IgD-negative memory B cell (primary cell): ENCODE data around the gene RFX4. TPM values are rescaled to one million over a fixed set of nuclear protein-coding genes. Genes with fewer than 3 reads are reported as not detected.

Source experiments
- H3K27ac Mint-ChIP-seq, 3 donors: one replicate each; pipeline ENCODE4 v1.8.0; 2020 to 2022; ENCODE audit warnings: mild to moderate bottlenecking in 3 of 3, mixed read lengths in 3 of 3, moderate library complexity in 1 of 3
- H3K27me3 Mint-ChIP-seq: one replicate; pipeline ENCODE4 v1.8.0; 2021; ENCODE audit warnings: mixed read lengths
- H3K36me3 Mint-ChIP-seq: one replicate; pipeline ENCODE4 v1.8.0; 2020; ENCODE audit warnings: mild to moderate bottlenecking, mixed read lengths
- H3K4me1 Mint-ChIP-seq, 3 donors: one replicate each; pipeline ENCODE4 v1.8.0; 2020 to 2022; ENCODE audit warnings: mixed read lengths in 3 of 3, mild to moderate bottlenecking in 1 of 3
- H3K4me3 Mint-ChIP-seq, 4 donors: one replicate each; pipeline ENCODE4 v1.8.0; 2020 to 2022; ENCODE audit warnings: mild to moderate bottlenecking in 4 of 4, mixed read lengths in 4 of 4, moderate library complexity in 3 of 4
- H3K9me3 Mint-ChIP-seq, 3 donors: one replicate each; pipeline ENCODE4 v1.8.0; 2020 to 2021; ENCODE audit warnings: mixed read lengths in 3 of 3, mild to moderate bottlenecking in 1 of 3
- polyA plus RNA-seq: library from polyadenylated mRNA; unstranded; fragments of 300-500 nt; fragmentation: Illumina TruSeq; gene quantifications from one replicate; pipeline ENCODE4 v1.2.3, GENCODE V29; 2021

The RFX4 gene
- polyA plus RNA-seq: not detected

DNA sequence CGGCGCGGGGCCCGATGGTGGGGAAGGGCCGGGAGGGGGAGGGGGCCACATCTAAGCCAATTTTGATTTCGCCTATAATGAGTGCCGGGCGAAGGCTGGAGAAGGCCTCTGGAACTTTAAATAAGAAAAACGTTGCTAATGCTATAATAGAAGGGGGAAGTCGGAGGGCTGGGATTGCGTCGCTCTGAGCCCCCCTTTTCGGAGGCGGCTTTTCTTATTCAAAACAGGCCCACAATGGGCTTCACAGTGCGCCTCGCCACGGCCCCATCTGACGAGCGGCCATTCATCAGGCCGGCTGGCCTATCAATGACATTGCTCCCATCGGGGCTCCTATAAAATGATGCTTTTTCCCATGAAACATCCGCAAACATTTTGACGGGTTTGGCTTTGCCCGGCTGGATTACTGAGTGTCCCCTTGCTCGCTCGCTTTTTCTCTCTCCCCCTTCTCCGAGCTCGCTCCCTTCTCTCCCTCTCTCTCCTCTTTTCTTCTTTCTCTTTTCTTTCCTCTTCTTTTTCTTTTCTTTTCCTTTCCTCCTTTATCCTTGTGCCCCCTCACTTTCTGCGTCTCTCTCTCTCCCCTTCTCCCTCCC lies at the start of gene RFX4:
TSS of gene RFX4 (plus strand) at position 364 of the 590 bp plus-strand sequence. CDS start 317 bp downstream, outside the sequence.
- peak within 1 kb of the TSS in 1 of 3 donors; percentile 27 for H3K27ac Mint-ChIP-seq
- H3K36me3 Mint-ChIP-seq: no peaks in the 10 kb centered on the region
- H3K27me3 Mint-ChIP-seq: peaks cover 76% of the 10 kb centered on the region
- H3K4me3 Mint-ChIP-seq: peak within 1 kb of the TSS in 3 of 4 donors; percentile 39 to 91 (median 84)
- H3K4me1 Mint-ChIP-seq: peaks cover 9 to 16% (median 9%) of the 10 kb centered on the region in 3 donors
- H3K9me3 Mint-ChIP-seq: no peaks in the 10 kb centered on the region

DNA sequence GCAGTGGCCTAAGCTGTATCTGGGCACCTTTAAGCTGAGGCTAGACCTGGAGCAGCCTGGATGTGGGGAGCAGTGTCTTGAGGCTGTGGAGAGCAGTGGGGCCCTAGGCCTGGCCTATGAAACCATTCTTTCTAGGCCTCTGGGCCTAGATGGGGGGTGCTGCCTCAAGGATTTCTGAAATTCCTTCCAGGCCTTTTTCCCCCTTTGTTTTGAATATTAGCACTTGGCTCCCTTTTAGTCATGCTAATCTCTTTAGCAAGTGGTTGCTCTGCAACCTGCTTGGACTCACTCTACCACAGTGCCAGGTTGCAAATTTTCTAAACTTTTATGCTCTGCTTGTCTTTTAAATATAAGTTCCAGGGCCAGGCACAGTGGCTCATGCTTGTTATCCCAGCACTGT lies 41.6 kb upstream of the RFX4 start:
- no peak overlapping the region for H3K27ac Mint-ChIP-seq
- H3K27me3 Mint-ChIP-seq: peaks cover 9% of the 10 kb centered on the region
- no peaks in the 10 kb centered on the region for H3K4me1 Mint-ChIP-seq
- no peaks in the 10 kb centered on the region for H3K36me3 Mint-ChIP-seq
- no peak overlapping the region for H3K4me3 Mint-ChIP-seq
- H3K9me3 Mint-ChIP-seq: peaks cover 11 to 18% (median 12%) of the 10 kb centered on the region in 3 donors

DNA sequence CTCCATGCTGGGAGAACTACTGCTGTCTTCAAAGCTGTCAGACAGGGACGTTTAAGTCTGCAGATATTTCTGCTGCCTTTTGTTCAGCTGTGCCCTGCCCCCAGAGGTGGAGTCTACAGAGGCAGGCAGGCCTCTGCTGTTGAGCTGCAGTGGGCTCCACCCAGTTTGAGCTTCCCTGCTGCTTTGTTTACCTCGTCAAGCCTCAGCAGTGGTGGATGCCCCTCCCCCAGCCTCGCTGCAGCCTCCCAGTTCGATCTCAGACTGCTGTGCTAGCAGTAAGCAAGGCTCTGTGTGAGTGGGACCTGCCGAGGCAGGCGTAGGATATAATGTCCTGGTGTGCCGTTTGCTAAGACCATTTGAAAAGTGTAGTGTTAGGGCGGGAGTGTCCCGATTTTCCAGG lies 31.4 kb upstream of the RFX4 start:
- H3K4me3 Mint-ChIP-seq: no peak overlapping the region
- H3K27me3 Mint-ChIP-seq: peaks cover 14% of the 10 kb centered on the region
- H3K27ac Mint-ChIP-seq: no peak overlapping the region
- no peaks in the 10 kb centered on the region for H3K4me1 Mint-ChIP-seq
- no peaks in the 10 kb centered on the region for H3K36me3 Mint-ChIP-seq
- peaks cover 7 to 25% (median 13%) of the 10 kb centered on the region in 3 donors for H3K9me3 Mint-ChIP-seq

DNA sequence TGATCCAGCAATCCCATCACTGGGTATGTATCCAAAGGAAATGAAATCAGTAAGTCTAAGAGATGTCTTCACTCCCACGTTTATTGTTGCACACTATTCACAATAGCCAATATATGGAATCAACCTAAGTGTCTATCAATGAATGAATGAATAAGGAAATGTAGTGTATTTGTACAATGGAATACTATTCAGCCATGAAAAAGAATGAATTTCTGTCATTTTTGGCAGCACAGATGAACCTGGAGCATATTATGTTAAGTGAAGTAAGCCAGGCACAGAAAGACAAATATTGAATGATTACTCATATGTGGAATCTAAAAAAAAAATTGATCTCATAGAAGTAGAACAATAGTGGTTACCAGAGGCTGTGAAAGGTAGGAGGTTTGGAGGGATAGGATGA lies 30.6 kb upstream of the RFX4 start:
- H3K4me3 Mint-ChIP-seq: no peak overlapping the region
- peaks cover 7 to 22% (median 13%) of the 10 kb centered on the region in 3 donors for H3K9me3 Mint-ChIP-seq
- no peaks in the 10 kb centered on the region for H3K36me3 Mint-ChIP-seq
- peaks cover 14% of the 10 kb centered on the region for H3K27me3 Mint-ChIP-seq
- H3K27ac Mint-ChIP-seq: no peak overlapping the region
- H3K4me1 Mint-ChIP-seq: no peaks in the 10 kb centered on the region

- Mint-ChIP-seq H3K27me3 (peaks cover 24% of the 10 kb centered on the region), H3K4me1 (peaks cover 0 to 1% (median 0%) of the 10 kb centered on the region in 3 donors), H3K27ac (no peak overlapping the region), H3K9me3 (peaks cover 0 to 5% (median 2%) of the 10 kb centered on the region in 3 donors), H3K4me3 (no peak overlapping the region), H3K36me3 (no peaks in the 10 kb centered on the region)
Observed at GRCh38 chr12:106564678-106565329, 18.0 kb upstream of the RFX4 start.

- Mint-ChIP-seq H3K9me3 (peaks cover 0 to 4% (median 2%) of the 10 kb centered on the region in 3 donors), H3K4me3 (no peak overlapping the region), H3K36me3 (peaks cover 2% of the 10 kb centered on the region), H3K27me3 (peaks cover 19% of the 10 kb centered on the region), H3K27ac (no peak overlapping the region), H3K4me1 (peaks cover 0 to 1% (median 0%) of the 10 kb centered on the region in 3 donors)
Observed at GRCh38 chr12:106566771-106567170, 16.0 kb upstream of the RFX4 start.

- Mint-ChIP-seq H3K27ac (no peak overlapping the region), H3K27me3 (peaks cover 11% of the 10 kb centered on the region), H3K36me3 (peaks cover 2% of the 10 kb centered on the region), H3K4me3 (no peak overlapping the region), H3K4me1 (no peaks in the 10 kb centered on the region), H3K9me3 (peaks cover 0 to 3% (median 2%) of the 10 kb centered on the region in 3 donors)
Observed at GRCh38 chr12:106573239-106573638, 9.6 kb upstream of the RFX4 start.

DNA sequence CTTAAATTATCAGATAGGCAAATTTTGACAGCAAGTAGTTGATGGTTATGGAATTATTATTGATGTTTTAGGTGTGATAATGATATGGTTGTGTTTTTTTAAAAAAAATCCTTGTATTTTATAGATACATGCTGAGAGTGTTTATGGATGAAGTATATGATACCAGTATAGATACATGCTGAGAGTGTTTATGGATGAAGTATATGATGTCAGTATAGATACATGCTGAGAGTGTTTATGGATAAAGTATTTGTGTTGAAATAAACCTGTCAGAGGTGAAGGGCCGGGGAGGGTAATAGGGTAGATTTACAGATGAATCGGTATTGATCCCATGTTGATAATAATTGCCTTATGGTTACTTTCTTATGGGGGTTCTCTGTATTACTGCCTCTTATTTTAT lies 6.0 kb upstream of the RFX4 start:
- Mint-ChIP-seq H3K36me3 (no peaks in the 10 kb centered on the region), H3K4me1 (peaks cover 0 to 3% (median under 1%) of the 10 kb centered on the region in 3 donors), H3K27me3 (peaks cover 33% of the 10 kb centered on the region), H3K9me3 (no peaks in the 10 kb centered on the region), H3K27ac (no peak overlapping the region), H3K4me3 (no peak overlapping the region)

- Mint-ChIP-seq H3K36me3 (no peaks in the 10 kb centered on the region), H3K4me1 (peaks cover 9 to 16% (median 9%) of the 10 kb centered on the region in 3 donors), H3K27ac (no peak overlapping the region), H3K27me3 (peaks cover 61% of the 10 kb centered on the region), H3K4me3 (peak overlapping the region in 1 of 4 donors; percentile 54), H3K9me3 (no peaks in the 10 kb centered on the region)
Observed at GRCh38 chr12:106580671-106581508, 1.9 kb upstream of the RFX4 start.

DNA sequence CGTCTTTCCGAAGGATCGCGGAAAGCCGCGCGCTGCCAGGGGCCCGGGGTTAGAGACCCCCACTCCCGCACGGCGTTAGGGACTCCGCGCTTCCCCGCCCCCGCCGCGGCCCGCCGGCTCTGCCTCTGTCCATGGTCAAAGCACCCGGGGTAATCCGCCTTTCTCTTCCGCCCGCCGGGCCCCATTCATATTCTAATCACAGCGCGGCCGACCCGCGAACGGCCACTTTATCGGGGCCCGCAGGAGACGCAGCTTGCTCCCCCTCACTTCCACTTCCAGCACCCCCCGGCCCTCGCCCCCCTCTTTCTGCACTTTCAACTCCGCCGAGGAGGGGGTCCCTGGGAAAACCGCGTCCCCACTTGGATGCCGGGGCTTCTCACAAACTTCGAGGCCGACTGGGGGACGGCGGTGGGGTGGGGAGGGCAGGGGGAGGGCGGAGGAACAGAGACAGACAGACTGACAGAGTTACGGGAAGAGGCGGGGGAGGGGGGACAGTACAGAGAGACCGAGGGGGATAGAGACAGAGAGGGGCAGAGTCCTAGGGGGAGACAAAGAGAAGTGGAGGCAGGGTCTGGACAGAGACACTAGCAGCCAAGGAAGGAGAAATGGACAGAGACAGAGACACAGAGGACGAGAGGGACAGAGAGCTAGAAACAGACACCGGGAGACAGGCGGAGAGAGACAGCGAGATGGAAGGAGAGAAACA lies 1.1 kb upstream of the RFX4 start:
- H3K27me3 Mint-ChIP-seq: peaks cover 66% of the 10 kb centered on the region
- H3K36me3 Mint-ChIP-seq: no peaks in the 10 kb centered on the region
- H3K4me3 Mint-ChIP-seq: peak overlapping the region in 3 of 4 donors; percentile 39 to 91 (median 84)
- peaks cover 9 to 16% (median 9%) of the 10 kb centered on the region in 3 donors for H3K4me1 Mint-ChIP-seq
- H3K27ac Mint-ChIP-seq: no peak overlapping the region
- no peaks in the 10 kb centered on the region for H3K9me3 Mint-ChIP-seq

GRCh38 chr12:106582249-106582591 lies 584 bp upstream of the RFX4 start:
- Mint-ChIP-seq H3K4me1 (peaks cover 9 to 16% (median 9%) of the 10 kb centered on the region in 3 donors), H3K27me3 (peaks cover 72% of the 10 kb centered on the region), H3K36me3 (no peaks in the 10 kb centered on the region), H3K9me3 (no peaks in the 10 kb centered on the region), H3K4me3 (peak overlapping the region in 3 of 4 donors; percentile 39 to 91 (median 84)), H3K27ac (no peak overlapping the region)

- H3K36me3 Mint-ChIP-seq: no peaks in the 10 kb centered on the region
- peak overlapping the region in 1 of 3 donors; percentile 27 for H3K27ac Mint-ChIP-seq
- H3K27me3 Mint-ChIP-seq: peaks cover 82% of the 10 kb centered on the region
- peaks cover 9 to 16% (median 9%) of the 10 kb centered on the region in 3 donors for H3K4me1 Mint-ChIP-seq
- no peaks in the 10 kb centered on the region for H3K9me3 Mint-ChIP-seq
- H3K4me3 Mint-ChIP-seq: peak overlapping the region in 3 of 4 donors; percentile 34 to 87 (median 47)
Observed at GRCh38 chr12:106583242-106584103, 669 bp downstream of the RFX4 start.

DNA sequence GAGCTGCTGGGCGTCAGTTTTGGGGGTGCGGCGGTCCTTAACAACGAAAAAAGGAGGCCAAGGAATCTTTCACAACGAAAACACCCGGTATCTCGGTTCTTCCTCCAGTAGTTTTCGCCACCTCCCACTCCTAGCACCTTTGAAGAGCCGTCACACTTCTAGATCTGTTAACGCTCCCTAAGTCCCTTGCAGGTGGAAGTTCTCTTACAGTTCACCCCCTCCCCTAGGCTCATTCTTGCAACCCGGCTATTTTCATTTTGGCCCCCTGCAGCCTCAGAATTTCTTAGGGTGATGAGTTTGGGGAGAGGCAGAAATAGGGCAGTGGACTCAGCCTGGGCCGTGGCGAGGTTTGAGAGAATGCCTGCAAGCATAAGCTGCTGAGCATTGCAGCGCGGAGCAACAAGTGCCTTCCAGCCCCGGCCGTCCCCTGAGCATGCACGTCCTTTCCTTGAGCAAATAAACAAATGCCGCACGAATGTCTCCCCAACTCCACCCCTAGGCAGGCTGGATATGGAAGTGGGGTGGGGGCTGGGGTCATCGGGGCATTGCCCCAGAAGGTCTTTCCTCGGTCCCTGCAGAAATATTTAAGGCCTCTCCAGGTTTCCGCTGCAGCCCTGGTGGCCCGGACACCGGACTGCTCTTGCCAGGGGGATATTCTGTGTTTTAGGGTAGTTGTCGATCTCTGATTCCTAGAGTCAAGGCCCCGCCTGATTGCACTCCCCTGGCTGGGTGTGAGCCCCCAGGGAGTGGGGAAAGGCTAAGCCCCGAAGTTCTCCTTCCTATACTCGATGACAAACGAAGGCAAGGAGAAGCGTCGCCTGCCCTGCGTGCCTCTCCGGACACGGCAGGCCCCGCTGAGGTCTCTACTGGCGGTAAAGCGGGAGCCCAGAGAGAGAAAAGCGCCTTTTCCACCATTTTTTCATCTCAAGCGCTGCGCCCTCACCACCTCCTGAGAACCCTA lies 1.6 kb downstream of the RFX4 start:
- Mint-ChIP-seq H3K27me3 (peaks cover 83% of the 10 kb centered on the region), H3K9me3 (no peaks in the 10 kb centered on the region), H3K27ac (peak overlapping the region in 1 of 3 donors; percentile 7), H3K36me3 (no peaks in the 10 kb centered on the region), H3K4me1 (peaks cover 9 to 16% (median 9%) of the 10 kb centered on the region in 3 donors), H3K4me3 (peak overlapping the region in 3 of 4 donors; percentile 34 to 87 (median 52))
